H1 (cell line): ENCODE data around the gene OR8K5. TPM values are rescaled to one million over a fixed set of nuclear protein-coding genes. Genes with fewer than 3 reads are reported as not detected.

Source experiments
- CTCF ChIA-PET: fragments of 300-600 bp; sonication (Branson Sonifier 250); formaldehyde crosslinking; loops from one replicate; lab custom pipeline; 2021; ENCODE audit not compliant: partially characterized antibody; lab: Charles Lee
- POLR2A ChIA-PET: fragments of 300-600 bp; sonication (Branson Sonifier 250); formaldehyde crosslinking; loops from one replicate; lab custom pipeline; 2021; ENCODE audit warnings: inconsistent platforms; ENCODE audit not compliant: partially characterized antibody; lab: Charles Lee
- DNase-seq, 2 experiments: peaks; one replicate each; pipeline versions ENCODE4 v3.0.0 to v3.0.0-alpha.2; 2010 to 2022; ENCODE audit warnings: low spot score in 2 of 2, low read depth in 1 of 2, mixed read lengths in 1 of 2
- FAIRE-seq: peaks from 2 replicates; lab custom pipeline; 2011; peaks lifted over from hg19 to GRCh38; lab: Jason Lieb, UNC
- H2AFZ ChIP-seq: 2 replicates; pipeline ENCODE4 v1.8.1; 2012; ENCODE audit warnings: low read length, inconsistent platforms
- H2AK5ac ChIP-seq: 2 replicates; pipeline ENCODE4 v1.6.1; 2013; ENCODE audit warnings: low read depth, low read length
- H2BK120ac ChIP-seq: replicated peaks from 2 replicates; pipeline ENCODE3; 2013; ENCODE audit warnings: low read depth, low read length, inconsistent platforms
- H2BK12ac ChIP-seq: 2 replicates; pipeline ENCODE4 v1.6.1; 2013; ENCODE audit warnings: low read depth, low read length
- H2BK15ac ChIP-seq: 2 replicates; pipeline ENCODE4 v1.6.1; 2013; ENCODE audit warnings: low read length
- H2BK20ac ChIP-seq: 2 replicates; pipeline ENCODE4 v1.6.1; 2013; ENCODE audit warnings: low read length
- H2BK5ac ChIP-seq: 2 replicates; pipeline ENCODE4 v1.6.1; 2013; ENCODE audit warnings: low read depth, low read length
- H3K14ac ChIP-seq: 2 replicates; pipeline ENCODE4 v1.6.1; 2013; ENCODE audit warnings: inconsistent platforms; ENCODE audit not compliant: insufficient read length
- H3K18ac ChIP-seq: 2 replicates; pipeline ENCODE4 v1.6.1; 2013; ENCODE audit warnings: low read length; ENCODE audit errors: extremely low read depth
- H3K23ac ChIP-seq: 2 replicates; pipeline ENCODE4 v1.6.1; 2013; ENCODE audit warnings: inconsistent platforms; ENCODE audit not compliant: insufficient read length
- H3K23me2 ChIP-seq: 2 replicates; pipeline ENCODE4 v1.6.1; 2013; ENCODE audit warnings: low read depth, low read length
- H3K27ac ChIP-seq: 2 replicates; pipeline ENCODE4 v1.6.1; 2011; ENCODE audit warnings: low read depth, low read length, inconsistent platforms
- H3K27me3 ChIP-seq, 4 experiments: replicated peaks in 1 of 4; 1 replicate in 1 of 4; 2 replicates in 3 of 4; pipeline versions ENCODE4 v1.6.1 to v1.8.1; 2011 to 2013; ENCODE audit warnings: low read length in 3 of 4, mild to moderate bottlenecking in 3 of 4, inconsistent platforms in 2 of 4, mixed read lengths in 2 of 4, moderate library complexity in 1 of 4; ENCODE audit not compliant: control insufficient read depth in 3 of 4, insufficient read depth in 3 of 4; ENCODE audit errors: extremely low read depth in 1 of 4
- H3K36me3 ChIP-seq, 4 experiments: 2 replicates each; pipeline versions ENCODE4 v1.6.1 to v1.8.1; 2011 to 2013; ENCODE audit warnings: mild to moderate bottlenecking in 4 of 4, low read length in 3 of 4, moderate library complexity in 2 of 4, control low read depth in 1 of 4, inconsistent platforms in 1 of 4; ENCODE audit not compliant: insufficient read depth in 4 of 4, control insufficient read depth in 2 of 4
- H3K4ac ChIP-seq: replicated peaks from 2 replicates; pipeline ENCODE3; 2013; ENCODE audit warnings: low read length, low read depth, mixed read lengths, inconsistent platforms; ENCODE audit not compliant: insufficient read length
- H3K4me1 ChIP-seq, 4 experiments: replicated peaks in 1 of 4; 1 replicate in 1 of 4; 2 replicates in 3 of 4; pipeline versions ENCODE4 v1.6.1 to v1.8.1; 2011 to 2013; ENCODE audit warnings: low read length in 3 of 4, inconsistent platforms in 2 of 4, mixed read lengths in 1 of 4; ENCODE audit not compliant: insufficient read depth in 4 of 4, control insufficient read depth in 3 of 4
- H3K4me2 ChIP-seq, 2 experiments: 2 replicates each; pipeline versions ENCODE4 v1.6.1 to v1.8.1; 2011 to 2013; ENCODE audit warnings: low read depth in 2 of 2, low read length in 2 of 2, control low read depth in 1 of 2, inconsistent platforms in 1 of 2, mild to moderate bottlenecking in 1 of 2; ENCODE audit not compliant: insufficient read depth in 1 of 2
- H3K4me3 ChIP-seq, 4 experiments: fragments of 200-600, 300-600 bp in 1 of 4; sonication (generic), shearing (Covaris generic), sonication (Bioruptor Twin) in 1 of 4; 2 replicates each; pipeline versions ENCODE4 v1.5.1 to v1.8.1; 2011 to 2016; ENCODE audit warnings: low read length in 4 of 4, low read depth in 3 of 4, control low read depth in 2 of 4, inconsistent platforms in 2 of 4, mild to moderate bottlenecking in 2 of 4, mixed read lengths in 1 of 4, moderate library complexity in 1 of 4; ENCODE audit not compliant: insufficient read depth in 2 of 4; ENCODE audit errors: extremely low read depth in 1 of 4
- H3K56ac ChIP-seq: replicated peaks from 2 replicates; pipeline ENCODE3; 2013; ENCODE audit warnings: low read depth, mild to moderate bottlenecking, mixed read lengths, low read length, inconsistent platforms; ENCODE audit not compliant: insufficient read length
- H3K79me1 ChIP-seq: 2 replicates; pipeline ENCODE4 v1.6.1; 2013; ENCODE audit warnings: low read depth, low read length, control low read depth
- H3K79me2 ChIP-seq, 2 experiments: 2 replicates each; pipeline versions ENCODE4 v1.6.1 to v1.8.1; 2012 to 2013; ENCODE audit warnings: low read length in 2 of 2, mild to moderate bottlenecking in 2 of 2, inconsistent platforms in 1 of 2; ENCODE audit not compliant: insufficient read depth in 2 of 2, control insufficient read depth in 1 of 2
- H3K9ac ChIP-seq, 4 experiments: replicated peaks in 1 of 4; 1 replicate in 1 of 4; 2 replicates in 3 of 4; pipeline versions ENCODE4 v1.6.1 to v1.8.1; 2011 to 2013; ENCODE audit warnings: low read depth in 3 of 4, low read length in 3 of 4, control low read depth in 2 of 4, mild to moderate bottlenecking in 2 of 4, moderate library complexity in 2 of 4, inconsistent platforms in 1 of 4; ENCODE audit errors: extremely low read depth in 1 of 4
- H3K9me3 ChIP-seq, 2 experiments: 2 replicates each; pipeline versions ENCODE4 v1.6.1 to v1.8.1; 2012 to 2013; ENCODE audit warnings: mild to moderate bottlenecking in 2 of 2, moderate library complexity in 2 of 2, control low read depth in 1 of 2, inconsistent platforms in 1 of 2, low read depth in 1 of 2, low read length in 1 of 2, mixed read lengths in 1 of 2; ENCODE audit not compliant: insufficient read depth in 2 of 2
- H4K20me1 ChIP-seq, 2 experiments: replicated peaks in 1 of 2; 2 replicates each; pipeline versions ENCODE3 to v1.8.1; 2011 to 2013; ENCODE audit warnings: inconsistent platforms in 2 of 2, low read length in 2 of 2, mild to moderate bottlenecking in 1 of 2; ENCODE audit not compliant: insufficient read depth in 2 of 2, control insufficient read depth in 1 of 2
- H4K5ac ChIP-seq: 2 replicates; pipeline ENCODE4 v1.6.1; 2013; ENCODE audit warnings: low read length, low read depth, mixed read lengths, inconsistent platforms; ENCODE audit not compliant: insufficient read length
- H4K8ac ChIP-seq: 2 replicates; pipeline ENCODE4 v1.8.0; 2013; ENCODE audit warnings: mild to moderate bottlenecking, moderate library complexity, low read length, inconsistent platforms; ENCODE audit not compliant: insufficient read depth; ENCODE audit errors: extremely low read depth
- H4K91ac ChIP-seq: replicated peaks from 2 replicates; pipeline ENCODE3; 2013; ENCODE audit warnings: low read length, mixed read lengths, inconsistent platforms; ENCODE audit not compliant: insufficient read length
- ATF2 ChIP-seq: IDR thresholded peaks from 2 replicates; pipeline ENCODE4 v1.6.1; 2012; ENCODE audit warnings: low read length, inconsistent platforms
- CBX5 ChIP-seq: fragments of 300-800, 300-1000 bp; sonication (generic); IDR thresholded peaks from 2 replicates; pipeline ENCODE4 v1.7.1; 2016; ENCODE audit warnings: antibody characterized with exemption, low read length, low read depth
- CBX8 ChIP-seq: fragments of 300-800, 300-1000 bp; sonication (generic); IDR thresholded peaks from 2 replicates; pipeline ENCODE4 v1.7.1; 2016; ENCODE audit warnings: low read depth, low read length, borderline replicate concordance
- CHD2 ChIP-seq: IDR thresholded peaks from 2 replicates; pipeline ENCODE4 v1.6.1; 2012; ENCODE audit warnings: low read length, improper control_type of control experiment
- CTCF ChIP-seq, 3 experiments: IDR thresholded peaks; 1 replicate in 2 of 3; 2 replicates in 1 of 3; pipeline versions ENCODE4 v1.5.1 to v1.6.1; 2011; ENCODE audit warnings: low read length in 3 of 3, mild to moderate bottlenecking in 3 of 3, inconsistent platforms in 2 of 3, low read depth in 1 of 3, moderate library complexity in 1 of 3; ENCODE audit not compliant: insufficient read depth in 1 of 3; ENCODE audit errors: control extremely low read depth in 1 of 3
- FOSL1 ChIP-seq: IDR thresholded peaks from 2 replicates; pipeline ENCODE4 v1.6.1; 2011; ENCODE audit warnings: mild to moderate bottlenecking, low read depth, low read length, moderate library complexity; ENCODE audit not compliant: insufficient read depth
- HDAC2 ChIP-seq, 2 experiments: fragments of 300-600 bp in 1 of 2; sonication (generic) in 1 of 2; IDR thresholded peaks; 2 replicates each; pipeline ENCODE4 v1.6.1; 2011 to 2012; ENCODE audit warnings: low read depth in 2 of 2, low read length in 2 of 2, mild to moderate bottlenecking in 2 of 2, moderate library complexity in 2 of 2, borderline replicate concordance in 1 of 2, inconsistent platforms in 1 of 2
- KDM4A ChIP-seq: IDR thresholded peaks from one replicate; pipeline ENCODE4 v1.7.1; 2012; ENCODE audit warnings: low read depth, mild to moderate bottlenecking, moderate library complexity, low read length, inconsistent platforms; ENCODE audit not compliant: severe bottlenecking
- POLR2A ChIP-seq, 2 experiments: IDR thresholded peaks; 1 replicate in 1 of 2; 2 replicates in 1 of 2; pipeline ENCODE4 v1.6.1; 2011; ENCODE audit warnings: low read depth in 2 of 2, low read length in 2 of 2, mild to moderate bottlenecking in 2 of 2; ENCODE audit errors: control extremely low read depth in 1 of 2
- TBP ChIP-seq: IDR thresholded peaks from 2 replicates; pipeline ENCODE4 v1.6.1; 2011; ENCODE audit warnings: low read depth, low read length, improper control_type of control experiment
- WGBS, 2 experiments: shearing (Covaris generic) in 1 of 2; methylation state at CpG; one replicate each; pipeline versions ENCODE4 v1.1.6 to v1.1.7; 2013 to 2015; ENCODE audit warnings: low lambda C conversion rate in 2 of 2, mixed read lengths in 2 of 2, inconsistent platforms in 1 of 2, low coverage in 1 of 2, missing lambda C conversion rate in 1 of 2; ENCODE audit not compliant: insufficient replicate concordance in 2 of 2, insufficient coverage in 1 of 2, insufficient read length in 1 of 2; ENCODE audit errors: extremely low coverage in 1 of 2, missing lambda C conversion rate in 1 of 2; 5-methylcytosine and 5-hydroxymethylcytosine counted together
- polyA plus RNA-seq, 7 experiments: library from polyadenylated mRNA; depleted of rRNA in 3 of 7; stranded (reverse) in 5 of 7; unstranded in 2 of 7; fragments of >200 nt in 5 of 7; fragments of 200-250 nt in 2 of 7; gene quantifications; 1 replicate in 5 of 7; 2 replicates in 1 of 7; 4 replicates in 1 of 7; pipeline versions ENCODE4 v1.2.1 to v1.2.3, GENCODE V29; 2011 to 2013; ENCODE audit warnings: missing spikeins in 2 of 7, mixed read lengths in 2 of 7
- total RNA-seq: library from RNA; stranded (reverse); fragmentation: NEBNext Ultra II Directional; extraction: Animal tissue kit (Norgen Biotek cat#: 25700); gene quantifications from 2 replicates; pipeline ENCODE4 v1.2.1, GENCODE V29; 2021

OR8K5 gene
- total and polyA plus RNA-seq, 2 of the 8 experiments (the other 6 are each of a cell fraction or from before 2014, with no cell fraction given): not detected

GRCh38 chr11:56151376-56151775 lies 8.7 kb downstream of the OR8K5 start:
- Histone ChIP-seq H3K14ac (no peak overlapping the region), H3K56ac (no peak overlapping the region), H2BK12ac (no peak overlapping the region), H4K8ac (no peak overlapping the region), H3K4me2 (no peak overlapping the region), H2AFZ (no peak overlapping the region), H3K18ac (no peak overlapping the region), H4K5ac (no peak overlapping the region), H3K23me2 (no peaks in the 10 kb centered on the region), H3K9ac (no peak overlapping the region), H2BK5ac (no peak overlapping the region), H2BK15ac (no peak overlapping the region), H3K79me1 (no peaks in the 10 kb centered on the region), H2AK5ac (no peak overlapping the region), H3K36me3 (no peaks in the 10 kb centered on the region; a peak in 1 of 8 replicates), H3K9me3 (peaks cover 0 to 7% of the 10 kb centered on the region in 2 experiments; a peak in 2 of 4 replicates), H3K23ac (no peak overlapping the region), H2BK20ac (no peak overlapping the region), H3K4me3 (no peak overlapping the region), H4K91ac (no peak overlapping the region), H3K27me3 (no peaks in the 10 kb centered on the region), H3K4me1 (no peaks in the 10 kb centered on the region), H3K4ac (no peak overlapping the region), H2BK120ac (no peak overlapping the region), H4K20me1 (no peaks in the 10 kb centered on the region), H3K79me2 (no peaks in the 10 kb centered on the region), H3K27ac (no peak overlapping the region)
- CTCF ChIA-PET: no interaction called here
- POLR2A ChIA-PET: no interaction called here
- no peak for FAIRE-seq
- no peak for DNase-seq
- 100% methylated on average over 1 of the region's 1 CpG; no CpG with 5 or more reads in 1 of the 2 experiments for WGBS, 2 experiments
- TF ChIP-seq CTCF (IDR thresholded peaks at IDR 0.05; ENCODE audit: control extremely low read depth in 1 of 3, insufficient read depth in 1 of 3, low read depth in 1 of 3, low read length in 3 of 3) (no peak), FOSL1 (no peak), POLR2A (IDR thresholded peaks at IDR 0.05; ENCODE audit: control extremely low read depth in 1 of 2, low read depth in 2 of 2, low read length in 2 of 2) (no peak), CBX8 (no peak), TBP (no peak), ATF2 (no peak), CBX5 (no peak), HDAC2 (IDR thresholded peaks at IDR 0.05; ENCODE audit: borderline replicate concordance in 1 of 2, low read depth in 2 of 2, low read length in 2 of 2) (no peak), KDM4A (no peak), CHD2 (no peak)
